GM12874 (cell line): ENCODE measurements around the gene RPL22.
A peak's percentile ranks its signal among the peaks of the same experiment; 100 is the strongest.

Experiments used
- CTCF ChIP-seq: IDR thresholded peaks from 2 replicates; pipeline ENCODE4 v1.5.1; 2011; ENCODE audit warnings: low read depth, mild to moderate bottlenecking, control low read depth, low read length, moderate library complexity; ENCODE audit not compliant: insufficient read depth

Gene RPL22

GRCh38 chr1:6185635-6186382, 13.6 kb downstream of the RPL22 start:
- TF ChIP-seq CTCF: peak; percentile 37; the same call in 1 of the 2 replicates

- no peak for TF ChIP-seq CTCF
Observed at GRCh38 chr1:6185151-6185550, 14.2 kb downstream of the RPL22 start.

- no peak for TF ChIP-seq CTCF
Observed at GRCh38 chr1:6184083-6184783, 15.2 kb downstream of the RPL22 start.

- TF ChIP-seq CTCF: no peak
Observed at GRCh38 chr1:6183520-6183989, 15.8 kb downstream of the RPL22 start.

- no peak for TF ChIP-seq CTCF
Observed at GRCh38 chr1:6181347-6181770, 18.0 kb downstream of the RPL22 start.

GRCh38 chr1:6180707-6181311, 18.6 kb downstream of the RPL22 start:
- no peak for TF ChIP-seq CTCF

- peak; percentile 39 for TF ChIP-seq CTCF
Observed at GRCh38 chr1:6180268-6180706, 19.1 kb downstream of the RPL22 start, which contains the start of gene CHD5. CHD5 (minus strand) TSS chr1:6180321; CDS start chr1:6180023, 298 bp downstream.
